ENCODE data around the gene RAVER1. TPM values are rescaled to one million over a fixed set of nuclear protein-coding genes. Genes with fewer than 3 reads are reported as not detected.
A peak's percentile ranks its signal among the peaks of the same experiment; 100 is the strongest.

RAVER1 gene
- total and polyA plus RNA-seq, 10 donors, result 4.8 to 45.1 (median 36.2) TPM

GRCh38 chr19:10289836-10290356 is 43.4 kb downstream of the RAVER1 start, which contains the start of gene ICAM5:
Gene ICAM5 (plus strand): TSS chr19:10289952. CDS start chr19:10290044, 92 bp downstream.
- peaks cover 15 to 83% (median 77%) of the 10 kb centered on the region in 7 donors for H3K27me3 ChIP-seq (replicated peaks in 1 of 7)
- intact Hi-C loops (cut with DNase I; ENCODE audit: low total_unique reads), result no loop called here
- no peak for TF ChIP-seq POLR2A (IDR thresholded peaks at IDR 0.05)
- no peak for TF ChIP-seq POLR2AphosphoS5 (IDR thresholded peaks at IDR 0.05)
- 1 to 3% (median 2%) methylated on average over 14 to 45 of the region's 45 CpGs for WGBS, 5 donors
- no peaks in the 10 kb centered on the region for H3K9me3 ChIP-seq
- peak; percentile 77 for DNase-seq
- peak within 1 kb of the TSS in 1 of 8 donors; percentile 20 for H3K27ac ChIP-seq
- H3K4me1 ChIP-seq, result peaks cover 69 to 100% (median 92%) of the 10 kb centered on the region in 6 donors
- H3K4me3 ChIP-seq, result peak within 1 kb of the TSS; percentile 13 to 70 (median 43)
- peaks cover 3 to 15% (median 14%) of the 10 kb centered on the region in 6 donors for H3K36me3 ChIP-seq

- H3K4me1 ChIP-seq, result peaks cover 69 to 100% (median 93%) of the 10 kb centered on the region in 6 donors
- H3K4me3 ChIP-seq, result peak overlapping the region; percentile 13 to 70 (median 43)
- H3K27me3 ChIP-seq (replicated peaks in 1 of 7), result peaks cover 15 to 77% (median 71%) of the 10 kb centered on the region in 7 donors
- peak; percentile 87 for DNase-seq
- H3K36me3 ChIP-seq, result peaks cover 3 to 21% (median 20%) of the 10 kb centered on the region in 6 donors
- TF ChIP-seq CTCF (IDR thresholded peaks at IDR 0.05 in 8 of 11, conservative IDR thresholded peaks at IDR 0.05 in 3 of 11), result no peak
- peak in 1 of 3 donors; percentile 3 for TF ChIP-seq POLR2AphosphoS5 (IDR thresholded peaks at IDR 0.05)
- TF ChIP-seq POLR2A (IDR thresholded peaks at IDR 0.05), result no peak
- H3K27ac ChIP-seq, result no peak overlapping the region
- intact Hi-C loops (cut with DNase I; ENCODE audit: low total_unique reads), result no loop called here
- H3K9me3 ChIP-seq, result no peaks in the 10 kb centered on the region
- 0 to 2% (median 1%) methylated on average over 31 to 50 of the region's 50 CpGs for WGBS, 5 donors
Observed at GRCh38 chr19:10289167-10289835, 44.0 kb downstream of the RAVER1 start.

- Histone ChIP-seq H3K36me3 (peaks cover 3 to 27% (median 25%) of the 10 kb centered on the region in 6 donors), H3K4me1 (peaks cover 69 to 100% (median 93%) of the 10 kb centered on the region in 6 donors), H3K27me3 (replicated peaks in 1 of 7) (peaks cover 10 to 71% (median 65%) of the 10 kb centered on the region in 7 donors), H3K4me3 (peak overlapping the region in 6 of 8 donors; percentile 39 to 70 (median 44)), H3K27ac (no peak overlapping the region), H3K9me3 (no peaks in the 10 kb centered on the region)
- WGBS, 5 donors, result 1 to 6% (median 3%) methylated on average over 16 to 23 of the region's 23 CpGs
- no peak for DNase-seq
- intact Hi-C loops (cut with DNase I; ENCODE audit: low total_unique reads), result no loop called here
- no peak for TF ChIP-seq POLR2AphosphoS5 (IDR thresholded peaks at IDR 0.05)
- TF ChIP-seq CTCF (IDR thresholded peaks at IDR 0.05 in 8 of 11, conservative IDR thresholded peaks at IDR 0.05 in 3 of 11), result no peak
Observed at GRCh38 chr19:10288662-10289166, 44.6 kb downstream of the RAVER1 start.

- intact Hi-C loops (cut with DNase I; ENCODE audit: low total_unique reads), result no loop called here
- Histone ChIP-seq H3K27me3 (replicated peaks in 1 of 7) (peaks cover 8 to 54% (median 49%) of the 10 kb centered on the region in 7 donors), H3K4me1 (peaks cover 62 to 100% (median 82%) of the 10 kb centered on the region in 6 donors), H3K9me3 (no peaks in the 10 kb centered on the region), H3K4me3 (peak within 1 kb of the TSS in 7 of 8 donors; percentile 4 to 56 (median 26)), H3K36me3 (peaks cover 3 to 44% (median 41%) of the 10 kb centered on the region in 6 donors), H3K27ac (peak within 1 kb of the TSS in 7 of 8 donors; percentile 13 to 74 (median 65))
- DNase-seq, result peak; percentile 88
- TF ChIP-seq CTCF (IDR thresholded peaks at IDR 0.05 in 8 of 11, conservative IDR thresholded peaks at IDR 0.05 in 3 of 11), result no peak
- peak; percentile 57 to 84 (median 74) for TF ChIP-seq POLR2AphosphoS5 (IDR thresholded peaks at IDR 0.05)
- TF ChIP-seq POLR2A (IDR thresholded peaks at IDR 0.05), result no peak
- 4 to 7% (median 4%) methylated on average over 26 to 59 of the region's 59 CpGs for WGBS, 5 donors
Observed at GRCh38 chr19:10286803-10287737, 46.3 kb downstream of the RAVER1 start, which contains the start of gene ICAM4. Gene ICAM4 (plus strand): TSS chr19:10286955. CDS start chr19:10287013, 58 bp downstream.
